HL-60/S4 (cell line): ENCODE measurements around the gene IQCH.

Source experiments
- in situ Hi-C: fragments of 300-500 bp; cut with MboI; formaldehyde crosslinking; loops from 2 replicates; pipeline ENCODE4 v1.14.3; 2022; ENCODE audit warnings: low sequenced_read_pairs

IQCH gene

DNA sequence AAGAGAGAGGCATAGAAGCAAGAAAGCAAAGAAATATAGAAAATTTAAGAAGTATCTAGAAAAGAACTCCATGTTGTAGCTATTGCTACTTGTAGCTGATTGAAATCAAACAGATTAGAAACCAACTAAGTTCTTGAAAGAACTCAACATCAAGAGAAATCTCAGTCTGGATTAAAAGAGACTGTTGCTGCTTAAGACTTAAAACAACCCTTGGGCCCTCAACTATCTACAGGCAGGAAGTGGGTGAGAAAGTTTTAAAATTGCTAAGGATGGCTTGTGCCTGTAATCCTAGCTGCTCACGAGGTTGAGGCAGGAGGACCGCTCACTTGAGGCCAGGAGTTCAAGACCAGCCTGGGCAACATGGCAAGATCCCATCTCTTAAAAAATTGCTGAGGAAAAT, 227.1 kb downstream of the IQCH start:
- in situ Hi-C loops: no loop called here

DNA sequence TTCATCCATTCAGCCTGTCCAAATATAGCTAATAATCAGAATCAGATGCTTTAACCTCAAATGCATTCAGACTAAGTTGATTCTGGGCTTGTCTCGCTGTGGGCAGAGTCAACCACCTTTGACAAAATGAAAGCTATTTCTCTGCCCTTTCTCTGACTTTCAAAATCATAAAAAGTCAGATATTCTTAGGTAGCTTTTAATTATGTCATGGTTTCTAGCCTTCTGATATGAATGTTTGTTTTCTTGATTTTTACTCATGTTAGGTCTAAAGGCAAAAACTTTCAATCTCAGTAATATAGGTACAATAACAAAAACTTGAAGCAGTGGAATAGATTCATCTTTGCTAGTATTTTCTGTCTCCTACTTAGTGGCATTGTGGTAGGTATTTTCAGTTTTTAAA, 241.0 kb downstream of the IQCH start:
- in situ Hi-C loops: no loop called here

DNA sequence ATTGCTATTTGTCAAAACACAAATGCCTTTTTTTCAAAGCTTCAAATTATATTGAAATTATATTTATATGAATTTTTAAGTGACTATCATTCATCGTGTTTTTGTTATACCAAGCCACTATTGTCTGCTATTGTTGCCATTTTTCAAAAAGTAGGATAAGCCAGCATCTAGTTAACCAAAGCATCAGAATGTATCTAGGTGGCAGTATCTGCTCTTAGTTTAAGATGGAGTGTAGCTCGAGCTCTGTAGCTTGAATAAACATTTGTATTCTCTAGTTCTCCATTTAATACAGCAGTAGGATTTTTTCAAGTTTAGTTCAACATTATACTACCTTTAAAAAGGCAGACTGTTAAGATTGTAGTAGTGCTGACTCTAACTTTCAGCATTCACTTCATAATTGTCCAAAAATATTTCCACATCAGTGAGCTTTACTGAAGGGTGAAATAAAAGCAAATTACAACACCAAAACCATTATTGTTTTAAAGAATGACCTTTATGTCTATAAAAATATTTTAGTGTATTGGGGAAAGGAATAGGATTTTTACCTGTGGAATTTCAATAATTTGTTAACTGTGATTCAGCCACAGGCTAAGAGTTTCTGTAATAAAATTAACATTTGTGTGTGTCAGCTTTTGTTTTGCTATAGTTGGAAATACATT, 246.7 kb downstream of the IQCH start:
- in situ Hi-C loops: loop anchor here (10.0 kb wide), 1 partner anchor 333 kb away; no protein-coding TSS in a partner anchor

DNA sequence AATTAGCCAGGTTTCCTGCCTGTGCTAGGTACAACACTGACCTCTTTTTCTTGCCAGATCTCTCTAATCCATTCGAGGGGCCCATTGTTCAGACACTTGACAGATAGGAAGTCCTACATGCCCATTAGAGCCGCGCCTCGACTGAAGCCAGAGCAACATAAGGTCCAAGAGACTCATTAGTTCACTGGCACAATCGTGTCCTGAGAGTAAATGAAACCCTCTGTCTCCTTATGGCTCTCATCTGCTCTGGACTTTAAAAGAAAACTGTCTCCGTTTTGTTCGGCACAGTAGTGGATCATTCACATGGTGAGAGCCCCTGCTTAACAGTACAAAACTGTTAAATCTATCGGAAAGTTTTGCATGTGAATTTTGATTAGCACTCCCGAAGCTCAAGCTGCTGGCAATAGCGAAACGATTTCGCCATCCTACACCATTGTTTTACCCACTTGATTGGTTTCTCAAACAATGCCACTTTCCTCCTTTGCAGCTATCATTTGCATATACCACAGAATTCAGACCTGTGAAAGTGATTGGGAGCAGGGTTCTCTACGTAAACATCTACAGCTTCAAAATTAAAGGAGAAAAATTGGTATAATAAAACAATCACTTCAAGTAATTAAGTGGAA, 247.4 kb downstream of the IQCH start:
- in situ Hi-C loops: loop anchor here (10.0 kb wide), 1 partner anchor 333 kb away; no protein-coding TSS in a partner anchor

DNA sequence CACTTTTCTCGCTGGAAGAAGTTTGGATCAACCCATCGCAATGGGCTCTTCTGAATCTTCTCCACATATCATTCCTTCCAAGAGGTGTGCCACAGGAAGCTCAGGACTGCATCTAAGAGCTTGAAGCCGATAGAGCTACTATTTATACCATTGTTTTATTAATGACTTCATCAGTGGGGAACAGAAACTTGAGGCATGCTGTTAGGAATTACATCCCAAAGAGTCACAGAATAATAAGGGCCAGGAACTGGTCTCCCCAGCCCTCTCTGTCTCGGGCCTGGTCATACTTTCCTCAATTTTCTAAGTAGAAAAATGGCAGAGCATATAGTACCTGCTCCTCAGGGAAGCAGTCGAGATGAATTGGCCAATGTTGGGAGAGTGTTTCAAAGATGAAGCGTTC, 249.5 kb downstream of the IQCH start:
- in situ Hi-C loops: loop anchor here (10.0 kb wide), 1 partner anchor 331 kb away; no protein-coding TSS in a partner anchor

DNA sequence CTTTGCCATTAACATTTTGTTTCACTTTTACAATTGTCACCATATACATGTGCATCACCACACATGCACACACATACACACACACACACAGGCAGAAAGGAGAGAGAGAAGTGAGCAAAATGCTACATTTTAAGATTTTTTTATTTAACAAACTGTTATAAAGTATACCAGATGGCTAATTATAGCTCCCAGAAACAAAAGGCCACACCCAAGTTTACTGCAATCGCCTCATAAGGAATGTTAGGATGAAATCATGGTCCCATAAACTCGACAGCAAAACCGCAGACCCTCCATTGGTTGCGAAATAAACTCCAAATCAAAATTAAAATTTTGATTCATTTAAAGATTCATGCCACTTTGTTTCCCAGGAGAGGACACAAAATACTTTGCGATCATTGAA, 250.2 kb downstream of the IQCH start:
- in situ Hi-C loops: loop anchor here (10.0 kb wide), 1 partner anchor 330 kb away; no protein-coding TSS in a partner anchor

DNA sequence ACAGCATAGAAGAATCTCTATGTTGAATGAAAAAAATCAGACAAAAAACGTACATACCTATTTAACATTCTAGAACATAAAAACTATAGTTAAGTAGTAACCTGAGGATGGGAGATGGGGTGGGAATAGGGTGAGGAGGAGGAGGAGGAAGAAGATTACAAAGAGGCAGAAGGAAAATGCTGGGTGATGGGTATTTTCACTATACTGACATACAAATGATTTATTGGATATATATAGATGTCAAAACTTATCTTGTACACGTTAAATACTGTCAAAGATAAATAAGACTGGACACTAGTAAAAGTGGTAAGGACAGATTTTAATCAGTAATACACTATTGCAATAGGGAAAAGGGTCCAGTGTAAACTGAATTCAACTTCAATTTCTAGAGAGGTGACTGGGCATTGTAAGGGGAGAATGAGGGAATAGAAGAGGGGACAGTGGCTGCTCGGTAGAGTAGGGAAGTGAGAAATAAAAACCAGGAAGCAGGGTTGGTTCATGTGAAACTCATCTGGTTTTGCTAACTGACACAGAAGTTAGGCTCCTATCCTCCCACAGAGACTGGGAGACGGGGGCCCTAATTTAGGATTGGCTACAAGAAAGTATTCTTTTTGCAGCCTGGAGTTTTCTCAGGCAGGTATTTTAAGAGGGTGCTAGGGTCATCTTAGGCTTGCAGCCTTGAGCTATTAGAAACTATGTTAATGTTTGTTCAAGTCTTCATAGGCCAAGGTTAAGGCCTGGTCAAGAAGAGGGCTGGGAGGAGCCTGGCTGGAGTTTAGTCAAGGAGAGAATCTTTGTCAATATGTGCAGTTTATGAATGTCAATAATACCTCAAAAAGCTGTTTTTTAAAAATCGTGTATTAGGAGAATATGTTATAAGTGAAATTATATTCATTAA, 251.3 kb downstream of the IQCH start:
- in situ Hi-C loops: loop anchor here (10.0 kb wide), 1 partner anchor 329 kb away; no protein-coding TSS in a partner anchor

DNA sequence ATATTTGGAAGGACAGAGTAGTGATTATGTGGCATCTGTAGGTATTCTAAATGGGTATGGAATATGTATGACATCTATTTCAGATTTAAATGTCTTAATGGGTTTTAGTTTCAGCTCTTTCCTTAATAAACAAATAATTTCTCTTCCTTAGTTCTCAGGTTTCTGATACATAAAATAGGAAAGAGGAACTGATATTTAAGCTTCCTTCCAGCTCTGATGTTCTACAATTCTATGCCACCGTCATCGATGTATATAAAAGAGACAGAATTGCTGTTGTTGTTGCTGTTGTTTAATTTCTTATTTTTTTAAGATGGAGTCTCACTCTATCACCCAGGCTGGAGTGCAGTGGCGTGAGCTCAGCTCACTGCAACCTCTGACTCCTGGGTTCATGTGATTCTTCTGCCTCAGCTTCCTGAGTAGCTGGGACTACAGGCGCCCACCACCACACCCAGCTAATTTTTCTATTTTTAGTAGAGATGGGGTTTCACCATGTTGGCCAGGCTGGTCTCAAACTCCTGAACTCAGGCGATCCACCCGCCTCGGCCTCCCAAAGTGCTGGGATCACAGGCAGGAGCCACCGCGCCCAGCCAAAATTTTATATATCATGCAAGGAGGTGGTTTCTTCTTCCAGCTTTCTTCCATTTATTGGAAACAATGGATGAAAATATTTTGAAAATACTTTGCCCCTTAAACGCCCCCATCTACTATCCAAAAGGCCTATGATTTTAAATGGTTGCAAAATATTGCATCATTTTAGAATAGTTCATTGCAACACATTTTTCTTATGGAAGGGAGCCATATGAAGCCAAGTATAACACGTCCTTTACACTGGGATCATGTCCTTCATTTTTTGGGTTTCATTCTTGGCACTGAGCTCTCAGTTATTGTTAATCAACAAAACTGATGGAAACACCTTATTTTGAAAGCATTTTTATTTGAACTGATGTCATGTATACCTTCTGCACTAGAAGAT, 252.5 kb downstream of the IQCH start:
- in situ Hi-C loops: loop anchor here (10.0 kb wide), 1 partner anchor 328 kb away; no protein-coding TSS in a partner anchor

DNA sequence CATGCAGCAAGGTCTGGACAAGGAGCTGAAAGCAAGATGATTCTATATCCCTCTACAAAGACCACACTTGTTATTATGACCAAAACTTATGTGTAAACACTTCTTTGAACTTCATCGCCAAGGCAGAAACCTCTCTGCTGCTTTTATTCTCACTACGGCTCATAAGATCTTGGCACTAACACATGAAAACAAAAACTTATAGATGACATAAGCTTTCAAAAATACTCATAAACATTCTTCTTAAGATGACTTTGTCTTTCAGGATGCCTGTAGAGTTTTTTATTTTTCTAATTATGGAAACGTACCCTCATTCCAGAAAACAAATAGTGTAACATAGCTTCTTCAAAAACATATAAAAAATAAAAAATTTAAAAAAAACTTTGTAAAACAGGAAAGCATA, 253.8 kb downstream of the IQCH start:
- in situ Hi-C loops: loop anchor here (10.0 kb wide), 1 partner anchor 326 kb away; no protein-coding TSS in a partner anchor

DNA sequence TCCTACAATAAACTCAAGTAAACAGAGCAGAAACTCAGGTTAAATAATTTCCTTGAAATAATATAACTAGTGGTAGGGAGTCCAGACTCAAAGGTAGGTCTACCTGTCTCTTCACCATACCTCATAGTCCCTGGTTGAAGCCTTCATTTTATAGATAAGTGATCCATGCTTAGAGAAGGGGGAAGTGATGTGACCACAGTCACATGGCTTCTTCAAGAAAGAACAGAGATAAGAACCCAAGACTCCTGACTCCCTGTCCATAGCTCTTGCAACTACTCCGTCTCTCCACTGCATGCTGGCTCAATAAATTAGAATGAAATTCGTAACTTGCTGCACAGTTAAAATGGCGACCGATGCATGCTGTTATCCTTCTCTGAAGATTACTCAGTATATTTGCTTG, 255.3 kb downstream of the IQCH start:
- in situ Hi-C loops: loop anchor here (10.0 kb wide), 1 partner anchor 325 kb away; no protein-coding TSS in a partner anchor

DNA sequence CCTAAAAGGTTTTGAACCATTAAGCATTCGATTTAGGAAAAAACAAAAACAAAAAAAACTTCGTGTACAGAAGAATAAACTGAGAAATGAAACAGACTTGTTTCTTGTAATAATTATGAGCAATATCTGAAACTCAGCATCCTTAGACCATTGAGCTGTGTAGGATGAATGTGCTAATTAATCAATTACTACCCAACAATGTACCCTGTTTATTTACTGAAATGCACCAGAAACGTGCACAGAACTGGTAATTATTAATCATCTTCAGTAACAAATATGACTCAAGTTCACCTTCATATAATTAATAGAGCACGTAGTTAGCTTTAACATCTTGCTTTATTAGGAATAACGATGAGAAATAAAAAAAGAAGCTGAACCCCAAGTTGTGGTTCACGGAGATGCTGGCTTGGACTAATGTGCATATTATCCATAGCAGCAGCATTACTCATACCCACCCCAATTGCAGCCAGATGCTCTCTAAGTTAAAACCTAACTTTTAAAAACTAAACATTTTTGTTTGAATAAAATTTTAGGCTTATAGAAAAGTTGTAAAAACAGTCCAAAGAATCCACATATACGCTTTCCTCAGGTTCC, 256.1 kb downstream of the IQCH start:
- in situ Hi-C loops: no loop called here

DNA sequence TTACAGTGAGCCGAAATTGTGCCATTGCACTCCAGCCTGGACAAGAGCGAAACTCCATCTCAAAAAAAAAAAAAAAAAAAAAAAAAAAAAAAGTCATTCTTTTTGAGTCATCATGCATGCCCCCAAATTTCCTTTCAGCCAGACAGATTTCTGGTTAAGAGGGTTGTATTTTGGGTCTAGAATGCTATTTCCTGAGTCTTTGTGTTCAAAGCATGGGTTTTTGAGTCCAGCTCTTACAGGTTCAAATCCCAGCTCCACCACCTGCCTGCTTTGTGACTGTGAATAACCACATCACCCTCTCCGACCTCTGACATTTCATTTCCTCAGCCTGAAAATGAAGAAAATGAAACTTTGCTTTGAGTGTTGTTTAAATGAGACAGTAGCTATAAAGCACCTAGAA, 257.0 kb downstream of the IQCH start:
- in situ Hi-C loops: no loop called here

DNA sequence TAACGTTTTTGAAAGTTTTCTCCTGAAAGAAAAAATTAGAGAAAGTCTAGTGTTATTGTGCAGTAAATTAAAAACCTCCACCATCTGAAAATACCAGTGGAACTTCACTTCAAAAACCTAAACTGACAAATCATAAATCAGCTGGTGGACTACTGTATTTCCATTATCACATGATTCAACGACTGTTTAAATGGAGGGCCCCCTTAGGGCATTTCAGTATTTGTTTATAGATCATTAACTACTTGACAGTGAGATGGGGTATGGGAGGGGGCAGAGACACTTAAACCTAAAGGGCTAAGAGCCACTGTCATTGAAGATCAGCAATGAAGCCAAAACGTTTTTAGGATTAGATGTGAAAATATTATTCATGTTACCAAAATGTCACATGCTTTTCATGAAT, 257.6 kb downstream of the IQCH start:
- in situ Hi-C loops: no loop called here

DNA sequence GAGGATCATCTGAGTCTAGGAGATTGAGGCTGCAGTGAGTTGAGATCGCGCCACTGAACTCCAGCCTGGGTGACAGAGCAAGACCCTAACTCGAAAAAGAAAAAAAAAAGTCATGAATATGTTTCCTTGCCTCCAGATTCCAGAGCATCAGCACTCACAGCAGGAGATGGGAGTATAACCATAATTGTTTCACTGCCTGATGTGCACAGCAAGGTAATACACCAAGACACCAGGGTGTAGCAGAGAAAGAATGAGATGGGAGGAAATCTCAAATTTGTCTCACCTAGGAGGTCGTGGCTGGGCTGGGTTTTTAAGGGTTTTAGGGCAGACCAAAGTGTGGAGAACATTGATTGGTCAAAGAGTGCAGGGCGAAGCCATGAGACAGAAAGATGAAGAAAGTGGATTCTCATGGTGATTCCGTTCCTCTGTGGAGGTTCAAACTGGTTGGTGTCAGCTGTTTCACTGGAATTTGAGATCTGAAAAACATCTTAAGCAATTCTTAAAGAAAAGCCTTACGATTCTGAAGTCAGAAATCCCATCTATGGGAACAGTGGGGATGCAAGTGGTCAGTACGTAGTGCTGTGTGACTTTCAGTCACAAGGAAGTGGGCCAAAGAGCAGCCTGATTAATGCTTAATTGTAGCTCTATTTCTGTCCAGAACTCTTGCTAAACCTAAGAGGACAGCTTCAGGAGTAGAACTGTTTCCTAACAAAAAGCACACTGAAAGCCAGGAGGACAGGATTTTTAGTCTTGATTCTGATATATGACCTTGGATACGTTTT, 258.5 kb downstream of the IQCH start:
- in situ Hi-C loops: no loop called here

DNA sequence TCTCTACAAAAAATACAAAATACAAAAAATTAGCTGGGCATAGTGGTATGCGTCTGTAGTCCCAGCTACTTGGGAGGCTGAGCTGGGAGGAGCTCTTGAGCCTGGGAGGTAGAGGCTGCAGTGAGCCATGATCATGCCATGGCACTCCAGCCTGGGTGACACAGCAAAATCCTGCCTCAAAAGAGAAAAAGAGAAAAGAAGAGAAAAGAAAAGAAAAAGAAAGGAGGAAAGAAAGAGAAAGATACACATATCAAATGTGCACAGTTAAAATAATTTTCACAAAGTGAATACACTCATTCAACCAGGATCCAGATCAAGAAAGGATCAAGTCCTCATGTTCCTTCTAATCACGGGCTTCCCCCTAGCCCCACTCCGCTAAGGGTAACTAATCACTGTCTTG, 260.5 kb downstream of the IQCH start:
- in situ Hi-C loops: no loop called here

DNA sequence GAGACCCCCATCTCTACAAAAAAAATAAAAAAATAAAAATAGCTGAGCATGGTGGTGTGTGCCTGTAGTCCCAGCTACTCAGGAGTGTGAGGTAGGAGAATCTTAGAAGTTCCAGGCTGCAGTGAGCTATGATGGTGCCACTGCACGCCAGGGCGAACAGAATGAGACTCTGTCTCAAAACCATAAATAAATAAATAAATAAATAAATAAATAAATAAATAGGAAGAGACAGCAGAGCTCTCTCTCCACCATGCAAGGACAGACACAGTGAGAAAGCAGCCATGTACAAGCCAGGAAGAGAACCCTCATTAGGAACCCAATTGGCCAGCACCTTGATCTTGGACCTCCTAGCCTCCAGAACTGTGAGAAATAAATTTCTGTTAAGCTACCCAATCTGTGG, 261.0 kb downstream of the IQCH start:
- in situ Hi-C loops: no loop called here

DNA sequence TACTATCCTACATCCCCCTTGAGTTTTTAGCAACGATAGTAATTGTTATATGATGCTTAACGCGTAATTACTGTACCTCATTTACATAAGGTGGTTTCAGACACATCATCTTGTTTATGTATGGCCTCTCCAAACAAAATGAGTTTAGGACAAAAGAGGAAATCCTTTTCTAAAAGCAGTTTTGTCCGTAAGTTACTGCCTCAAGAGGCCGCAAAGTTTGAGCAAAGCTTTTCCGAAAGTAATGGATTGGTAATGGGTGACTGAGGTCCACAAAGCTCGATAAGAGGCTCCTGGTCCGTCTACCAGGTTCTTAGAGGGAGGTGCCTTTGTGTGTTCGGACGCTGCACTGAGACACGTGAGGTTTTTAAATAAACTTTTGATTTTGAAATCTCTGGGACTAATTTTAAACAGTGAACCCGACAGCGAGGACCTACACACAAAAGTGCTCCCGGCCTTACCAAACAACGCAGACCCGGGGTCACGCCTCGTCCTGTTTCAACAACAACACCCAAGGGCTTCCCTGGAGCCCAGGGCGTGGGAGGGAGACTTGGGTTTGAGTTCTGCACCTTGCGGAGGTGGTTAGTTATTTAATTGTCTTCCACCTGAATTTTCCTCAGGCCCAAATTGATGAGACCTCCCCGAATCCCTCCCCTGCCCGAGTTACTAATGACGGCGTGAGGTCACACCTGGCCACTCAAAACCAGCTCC, 265.9 kb downstream of the IQCH start:
- in situ Hi-C loops: no loop called here

DNA sequence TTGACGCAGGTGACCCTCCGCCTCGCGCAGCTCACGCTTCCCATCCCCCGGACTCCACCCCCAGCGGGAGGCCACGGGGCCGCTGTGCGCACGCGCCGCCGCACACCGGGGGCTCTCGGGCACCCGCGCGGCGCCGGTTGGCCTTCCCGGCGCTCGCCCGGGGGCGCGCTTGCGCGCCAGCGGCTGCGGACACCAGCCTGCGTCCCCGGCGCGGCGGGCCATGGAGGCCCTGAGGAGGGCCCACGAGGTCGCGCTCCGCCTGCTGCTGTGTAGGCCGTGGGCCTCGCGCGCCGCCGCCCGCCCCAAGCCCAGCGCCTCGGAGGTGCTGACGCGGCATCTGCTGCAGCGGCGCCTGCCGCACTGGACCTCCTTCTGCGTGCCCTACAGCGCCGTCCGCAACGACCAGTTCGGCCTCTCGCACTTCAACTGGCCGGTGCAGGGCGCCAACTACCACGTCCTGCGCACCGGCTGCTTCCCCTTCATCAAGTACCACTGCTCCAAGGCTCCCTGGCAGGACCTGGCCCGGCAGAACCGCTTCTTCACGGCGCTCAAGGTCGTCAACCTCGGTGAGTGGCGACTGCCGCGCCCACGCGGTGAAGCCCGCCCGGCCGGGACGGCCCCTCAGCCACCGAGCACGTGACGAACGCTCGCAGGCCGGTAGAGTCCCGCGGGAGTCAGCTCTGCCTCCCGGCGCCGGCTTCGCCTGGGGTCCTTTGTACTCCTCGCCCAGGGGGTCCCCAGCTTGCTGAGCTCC, 266.6 kb downstream of the IQCH start, which contains the start of gene C15orf61:
Gene C15orf61 (plus strand): TSS at position 103 of the 754 bp plus-strand sequence. CDS start 118 bp downstream, at position 221.
- in situ Hi-C loops: no loop called here
